ENCODE measurements around the gene FRMD1.

FRMD1 gene

DNA sequence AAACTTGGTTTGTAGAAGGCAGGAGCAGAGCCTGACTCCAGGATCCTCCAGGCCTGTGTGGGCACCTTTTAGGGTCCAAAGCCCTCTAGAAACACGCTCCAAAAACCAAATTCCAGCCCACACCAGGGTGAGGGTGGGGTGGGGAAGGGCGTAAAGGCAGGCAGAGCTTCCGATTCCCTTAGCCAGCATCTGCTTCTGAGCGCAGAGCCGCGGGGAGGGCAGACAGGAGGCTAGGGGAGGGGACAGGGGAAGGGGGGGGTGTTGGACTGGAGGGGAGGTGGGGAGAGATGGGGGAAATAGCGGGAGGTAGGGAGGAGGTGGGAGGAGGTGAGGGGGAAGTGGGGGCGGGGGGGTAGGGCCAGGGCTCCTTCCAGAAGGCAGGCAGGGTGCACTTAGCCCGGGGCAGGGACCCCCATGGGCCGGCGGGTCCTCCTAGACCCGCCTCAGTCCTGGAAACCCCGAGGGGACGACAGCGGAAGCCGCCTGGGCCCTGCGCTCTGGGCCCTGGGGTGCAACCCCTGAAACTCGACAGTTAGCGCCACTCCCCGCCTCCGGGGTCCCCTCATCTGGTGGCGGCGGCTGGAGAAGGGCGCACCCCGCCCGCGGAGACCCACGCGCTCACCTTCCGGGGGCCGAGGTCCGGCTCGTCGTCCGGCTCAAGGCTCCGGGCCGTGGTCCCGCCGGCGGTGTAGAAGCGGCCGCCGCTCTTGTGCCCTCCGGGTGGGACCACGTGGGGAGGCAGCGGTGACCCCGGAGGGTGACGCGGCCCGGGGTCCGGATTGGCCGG, 22.0 kb upstream of the FRMD1 start:
- TF ChIP-seq ZNF837 (tag by site-specific recombination; IDR thresholded peaks at IDR 0.05) (no peak), SP2 (tag by site-specific recombination; IDR thresholded peaks at IDR 0.05) (no peak), ZNF629 (tag by site-specific recombination; IDR thresholded peaks at IDR 0.05) (no peak), ZNF146 (tag by site-specific recombination; IDR thresholded peaks at IDR 0.05) (no peak), ZNF571 (tag by site-specific recombination; IDR thresholded peaks at IDR 0.05) (no peak), ZNF660 (tag by site-specific recombination; IDR thresholded peaks at IDR 0.05) (no peak), ZNF785 (tag by site-specific recombination; IDR thresholded peaks at IDR 0.05) (no peak), ZNF664 (tag by site-specific recombination; IDR thresholded peaks at IDR 0.05) (no peak), ZBTB20 (tag by site-specific recombination; IDR thresholded peaks at IDR 0.05) (no peak), ZBTB1 (tag by site-specific recombination; IDR thresholded peaks at IDR 0.05) (no peak), WT1 (tag by site-specific recombination; IDR thresholded peaks at IDR 0.05) (no peak), KLF1 (tag by site-specific recombination; IDR thresholded peaks at IDR 0.05) (no peak), MZF1 (tag by site-specific recombination; IDR thresholded peaks at IDR 0.05; ENCODE audit: borderline replicate concordance) (no peak)
- TF ChIP-seq, protein P1, sequence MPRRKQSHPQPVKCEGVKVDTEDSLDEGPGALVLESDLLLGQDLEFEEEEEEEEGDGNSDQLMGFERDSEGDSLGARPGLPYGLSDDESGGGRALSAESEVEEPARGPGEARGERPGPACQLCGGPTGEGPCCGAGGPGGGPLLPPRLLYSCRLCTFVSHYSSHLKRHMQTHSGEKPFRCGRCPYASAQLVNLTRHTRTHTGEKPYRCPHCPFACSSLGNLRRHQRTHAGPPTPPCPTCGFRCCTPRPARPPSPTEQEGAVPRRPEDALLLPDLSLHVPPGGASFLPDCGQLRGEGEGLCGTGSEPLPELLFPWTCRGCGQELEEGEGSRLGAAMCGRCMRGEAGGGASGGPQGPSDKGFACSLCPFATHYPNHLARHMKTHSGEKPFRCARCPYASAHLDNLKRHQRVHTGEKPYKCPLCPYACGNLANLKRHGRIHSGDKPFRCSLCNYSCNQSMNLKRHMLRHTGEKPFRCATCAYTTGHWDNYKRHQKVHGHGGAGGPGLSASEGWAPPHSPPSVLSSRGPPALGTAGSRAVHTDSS (tag by site-specific recombination; IDR thresholded peaks at IDR 0.05) = no peak
- TF ChIP-seq, protein P2, sequence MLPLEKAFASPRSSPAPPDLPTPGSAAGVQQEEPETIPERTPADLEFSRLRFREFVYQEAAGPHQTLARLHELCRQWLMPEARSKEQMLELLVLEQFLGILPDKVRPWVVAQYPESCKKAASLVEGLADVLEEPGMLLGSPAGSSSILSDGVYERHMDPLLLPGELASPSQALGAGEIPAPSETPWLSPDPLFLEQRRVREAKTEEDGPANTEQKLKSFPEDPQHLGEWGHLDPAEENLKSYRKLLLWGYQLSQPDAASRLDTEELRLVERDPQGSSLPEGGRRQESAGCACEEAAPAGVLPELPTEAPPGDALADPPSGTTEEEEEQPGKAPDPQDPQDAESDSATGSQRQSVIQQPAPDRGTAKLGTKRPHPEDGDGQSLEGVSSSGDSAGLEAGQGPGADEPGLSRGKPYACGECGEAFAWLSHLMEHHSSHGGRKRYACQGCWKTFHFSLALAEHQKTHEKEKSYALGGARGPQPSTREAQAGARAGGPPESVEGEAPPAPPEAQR (tag by site-specific recombination; IDR thresholded peaks at IDR 0.05) = no peak
- no peaks in the 10 kb centered on the region for H3K9me3 ChIP-seq (ENCODE audit: control insufficient read depth, insufficient read depth, low read depth, low read length)
- H3K4me3 ChIP-seq (ENCODE audit: low read depth, low read length) = no peak overlapping the region
- H3K4me1 ChIP-seq (ENCODE audit: control insufficient read depth, insufficient read depth, low read length) = no peaks in the 10 kb centered on the region
- H3K36me3 ChIP-seq (ENCODE audit: control insufficient read depth in 2 of 2, insufficient read depth in 1 of 2, low read length in 2 of 2) = no peaks in the 10 kb centered on the region
- POLR2A ChIA-PET = no interaction called here
- CTCF ChIA-PET = no interaction called here
- no peak overlapping the region for H3K27ac ChIP-seq (ENCODE audit: extremely low read depth, low read depth, low read length)

DNA sequence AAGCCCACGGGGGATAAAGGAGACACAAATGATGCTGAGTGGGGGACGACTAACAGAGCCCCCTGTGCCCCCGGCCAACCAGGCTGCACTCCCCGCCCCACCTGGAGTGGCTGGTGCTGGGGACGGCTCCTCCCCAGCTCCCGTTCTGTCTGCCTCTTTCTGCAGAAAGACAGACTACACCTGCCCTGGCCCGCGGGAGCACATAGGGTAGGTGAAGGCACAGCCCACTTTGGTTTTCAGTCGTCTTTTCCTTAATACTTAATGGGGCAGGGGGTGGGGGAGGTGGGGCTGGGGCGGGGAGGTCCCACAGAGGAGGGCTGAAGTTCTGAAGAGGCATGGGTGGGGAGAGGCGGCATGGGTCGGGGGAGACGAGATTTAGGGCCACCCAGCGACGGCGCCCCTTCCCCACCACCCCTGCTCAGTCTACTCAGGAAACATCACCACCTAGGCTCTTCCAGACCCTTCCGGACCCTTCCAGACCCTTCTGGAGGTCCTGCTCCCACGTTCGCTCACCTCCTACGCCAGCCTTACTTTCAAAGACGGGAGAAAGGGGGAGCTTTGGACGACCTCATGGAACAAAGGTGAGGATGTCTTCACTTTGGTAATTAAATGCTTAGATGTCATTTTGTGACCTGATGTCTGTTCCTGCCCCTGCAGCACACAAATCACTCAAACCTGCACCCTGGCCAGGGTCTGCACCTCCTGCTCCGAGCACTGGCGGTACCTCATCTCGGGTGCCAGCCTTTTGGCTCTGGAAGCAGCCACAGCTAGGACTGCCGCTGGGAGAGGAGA, 21.2 kb upstream of the FRMD1 start:
- Histone ChIP-seq H3K27ac (ENCODE audit: extremely low read depth, low read depth, low read length) (no peak overlapping the region), H3K36me3 (ENCODE audit: control insufficient read depth in 2 of 2, insufficient read depth in 1 of 2, low read length in 2 of 2) (no peaks in the 10 kb centered on the region), H3K9me3 (ENCODE audit: control insufficient read depth, insufficient read depth, low read depth, low read length) (no peaks in the 10 kb centered on the region), H3K4me3 (ENCODE audit: low read depth, low read length) (no peak overlapping the region), H3K4me1 (ENCODE audit: control insufficient read depth, insufficient read depth, low read length) (no peaks in the 10 kb centered on the region)
- ChIA-PET POLR2A (no interaction called here), CTCF (no interaction called here)
- TF ChIP-seq ZBTB17 (tag by site-specific recombination; IDR thresholded peaks at IDR 0.05) (no peak), RBAK (tag by site-specific recombination; IDR thresholded peaks at IDR 0.05) (no peak)

DNA sequence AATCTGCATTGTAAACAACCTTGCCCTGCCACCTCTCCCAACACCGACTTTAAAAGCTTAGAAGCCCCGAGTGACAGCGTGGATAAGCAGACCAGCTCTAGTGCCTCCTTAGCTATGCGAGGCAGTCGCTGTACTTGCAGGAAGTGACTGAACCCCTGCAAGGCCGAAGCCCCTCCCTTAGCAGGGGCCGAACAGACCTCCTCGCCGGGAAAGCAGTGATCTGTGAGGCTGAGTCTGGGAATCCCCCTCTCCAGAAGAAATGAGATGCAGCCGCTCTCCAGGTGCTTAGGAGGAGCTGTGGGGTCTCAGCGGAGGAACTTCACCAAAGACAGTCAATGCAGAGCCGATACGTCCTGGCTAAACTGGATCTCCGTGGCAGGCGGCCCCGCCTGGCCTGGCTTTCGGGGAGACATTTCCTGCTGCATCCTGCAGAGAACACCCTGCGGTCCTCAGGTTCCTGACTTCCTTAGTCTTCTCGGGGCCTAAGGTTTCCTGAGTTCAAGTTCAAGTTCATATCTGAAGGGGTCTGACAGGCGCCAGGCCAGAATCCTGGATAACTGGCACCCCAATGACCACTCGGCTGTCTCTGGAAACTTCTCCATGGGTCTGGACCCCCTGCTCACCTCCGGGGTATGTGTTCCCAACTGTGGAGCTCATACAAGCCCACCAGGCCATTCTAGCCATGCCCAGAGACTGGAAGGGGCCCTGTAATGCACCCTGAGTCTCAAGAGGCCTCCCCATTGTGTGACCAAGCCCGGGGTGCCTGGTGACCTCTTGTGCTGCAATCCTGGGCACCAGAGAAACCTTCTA, 20.4 kb upstream of the FRMD1 start:
- Histone ChIP-seq H3K4me3 (ENCODE audit: low read depth, low read length) (no peak overlapping the region), H3K27ac (ENCODE audit: extremely low read depth, low read depth, low read length) (no peak overlapping the region), H3K36me3 (ENCODE audit: control insufficient read depth in 2 of 2, insufficient read depth in 1 of 2, low read length in 2 of 2) (no peaks in the 10 kb centered on the region), H3K9me3 (ENCODE audit: control insufficient read depth, insufficient read depth, low read depth, low read length) (no peaks in the 10 kb centered on the region), H3K4me1 (ENCODE audit: control insufficient read depth, insufficient read depth, low read length) (no peaks in the 10 kb centered on the region)
- ChIA-PET POLR2A (no interaction called here), CTCF (no interaction called here)
- TF ChIP-seq, protein P3, sequence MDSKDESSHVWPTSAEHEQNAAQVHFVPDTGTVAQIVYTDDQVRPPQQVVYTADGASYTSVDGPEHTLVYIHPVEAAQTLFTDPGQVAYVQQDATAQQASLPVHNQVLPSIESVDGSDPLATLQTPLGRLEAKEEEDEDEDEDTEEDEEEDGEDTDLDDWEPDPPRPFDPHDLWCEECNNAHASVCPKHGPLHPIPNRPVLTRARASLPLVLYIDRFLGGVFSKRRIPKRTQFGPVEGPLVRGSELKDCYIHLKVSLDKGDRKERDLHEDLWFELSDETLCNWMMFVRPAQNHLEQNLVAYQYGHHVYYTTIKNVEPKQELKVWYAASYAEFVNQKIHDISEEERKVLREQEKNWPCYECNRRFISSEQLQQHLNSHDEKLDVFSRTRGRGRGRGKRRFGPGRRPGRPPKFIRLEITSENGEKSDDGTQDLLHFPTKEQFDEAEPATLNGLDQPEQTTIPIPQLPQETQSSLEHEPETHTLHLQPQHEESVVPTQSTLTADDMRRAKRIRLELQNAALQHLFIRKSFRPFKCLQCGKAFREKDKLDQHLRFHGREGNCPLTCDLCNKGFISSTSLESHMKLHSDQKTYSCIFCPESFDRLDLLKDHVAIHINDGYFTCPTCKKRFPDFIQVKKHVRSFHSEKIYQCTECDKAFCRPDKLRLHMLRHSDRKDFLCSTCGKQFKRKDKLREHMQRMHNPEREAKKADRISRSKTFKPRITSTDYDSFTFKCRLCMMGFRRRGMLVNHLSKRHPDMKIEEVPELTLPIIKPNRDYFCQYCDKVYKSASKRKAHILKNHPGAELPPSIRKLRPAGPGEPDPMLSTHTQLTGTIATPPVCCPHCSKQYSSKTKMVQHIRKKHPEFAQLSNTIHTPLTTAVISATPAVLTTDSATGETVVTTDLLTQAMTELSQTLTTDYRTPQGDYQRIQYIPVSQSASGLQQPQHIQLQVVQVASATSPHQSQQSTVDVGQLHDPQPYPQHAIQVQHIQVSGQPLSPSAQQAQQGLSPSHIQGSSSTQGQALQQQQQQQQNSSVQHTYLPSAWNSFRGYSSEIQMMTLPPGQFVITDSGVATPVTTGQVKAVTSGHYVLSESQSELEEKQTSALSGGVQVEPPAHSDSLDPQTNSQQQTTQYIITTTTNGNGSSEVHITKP (tag by site-specific recombination; IDR thresholded peaks at IDR 0.05) = no peak
- TF ChIP-seq, protein P4, sequence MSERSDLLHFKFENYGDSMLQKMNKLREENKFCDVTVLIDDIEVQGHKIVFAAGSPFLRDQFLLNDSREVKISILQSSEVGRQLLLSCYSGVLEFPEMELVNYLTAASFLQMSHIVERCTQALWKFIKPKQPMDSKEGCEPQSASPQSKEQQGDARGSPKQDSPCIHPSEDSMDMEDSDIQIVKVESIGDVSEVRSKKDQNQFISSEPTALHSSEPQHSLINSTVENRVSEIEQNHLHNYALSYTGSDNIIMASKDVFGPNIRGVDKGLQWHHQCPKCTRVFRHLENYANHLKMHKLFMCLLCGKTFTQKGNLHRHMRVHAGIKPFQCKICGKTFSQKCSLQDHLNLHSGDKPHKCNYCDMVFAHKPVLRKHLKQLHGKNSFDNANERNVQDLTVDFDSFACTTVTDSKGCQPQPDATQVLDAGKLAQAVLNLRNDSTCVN (tag by site-specific recombination; optimal IDR thresholded peaks at IDR 0.05) = no peak
- TF ChIP-seq ZNF155 (tag by site-specific recombination; IDR thresholded peaks at IDR 0.05) (no peak), ZNF626 (tag by site-specific recombination; IDR thresholded peaks at IDR 0.05) (no peak)
